HepG2 (cell line): ENCODE measurements around the gene CC2D1B. TPM values are rescaled to one million over a fixed set of nuclear protein-coding genes. Genes with fewer than 3 reads are reported as not detected.

Experiments
- CREB1 ChIP-seq, 2 experiments: fragments of 450-650 bp in 1 of 2; IDR thresholded peaks; 2 replicates each; pipeline ENCODE4 v1.6.1; 2016 to 2017; ENCODE audit warnings: control low read depth in 1 of 2, mild to moderate bottlenecking in 1 of 2, missing compliant biosample characterization in 1 of 2, missing genetic modification characterization in 1 of 2
- ELF1 ChIP-seq: sonication (generic); formaldehyde crosslinking; IDR thresholded peaks from 2 replicates; pipeline ENCODE4 v1.4.0; 2020; ENCODE audit warnings: missing genetic modification reagents
- ELF3 ChIP-seq: IDR thresholded peaks from 2 replicates; pipeline ENCODE4 v1.6.1; 2016; ENCODE audit warnings: missing genetic modification reagents, missing compliant biosample characterization
- HINFP ChIP-seq: sonication (generic); formaldehyde crosslinking; IDR thresholded peaks from 2 replicates; pipeline ENCODE4 v1.4.0; 2020; ENCODE audit warnings: low read depth, mild to moderate bottlenecking, missing genetic modification reagents
- IKZF5 ChIP-seq: IDR thresholded peaks from 2 replicates; pipeline ENCODE4 v1.6.1; 2018; ENCODE audit warnings: missing genetic modification reagents, mild to moderate bottlenecking, missing compliant biosample characterization
- JUN ChIP-seq: sonication (generic); formaldehyde crosslinking; IDR thresholded peaks from 2 replicates; pipeline ENCODE4 v1.4.0; 2020; ENCODE audit warnings: mild to moderate bottlenecking, missing genetic modification reagents
- KLF9 ChIP-seq: IDR thresholded peaks from 2 replicates; pipeline ENCODE4 v1.6.1; 2016; ENCODE audit warnings: low read depth
- MYPOP ChIP-seq: sonication (generic); formaldehyde crosslinking; IDR thresholded peaks from 2 replicates; pipeline ENCODE4 v1.8.1; 2023; ENCODE audit warnings: mild to moderate bottlenecking, moderate library complexity, missing genetic modification reagents
- NAIF1 ChIP-seq: sonication (generic); formaldehyde crosslinking; IDR thresholded peaks from 2 replicates; pipeline ENCODE4 v1.5.0; 2020; ENCODE audit warnings: mild to moderate bottlenecking, missing genetic modification reagents, borderline replicate concordance
- SIN3B ChIP-seq: fragments of 150-350 bp; IDR thresholded peaks from 2 replicates; pipeline ENCODE4 v1.6.1; 2014; ENCODE audit warnings: low read length
- TIGD3 ChIP-seq: sonication (generic); formaldehyde crosslinking; IDR thresholded peaks from 2 replicates; pipeline ENCODE4 v1.5.1; 2020; ENCODE audit warnings: mild to moderate bottlenecking, missing genetic modification reagents, borderline replicate concordance
- ZNF784 ChIP-seq: sonication (generic); formaldehyde crosslinking; IDR thresholded peaks from 2 replicates; pipeline ENCODE4 v1.5.1; 2020; ENCODE audit warnings: missing genetic modification reagents, mild to moderate bottlenecking, borderline replicate concordance
- ZNF800 ChIP-seq: sonication (generic); formaldehyde crosslinking; IDR thresholded peaks from 2 replicates; pipeline ENCODE4 v1.4.0; 2020; ENCODE audit warnings: missing genetic modification reagents
- ZSCAN30 ChIP-seq: sonication (generic); formaldehyde crosslinking; IDR thresholded peaks from 2 replicates; pipeline ENCODE4 v1.5.0; 2020; ENCODE audit warnings: mild to moderate bottlenecking, missing genetic modification reagents
- polyA plus RNA-seq, 8 experiments: library from polyadenylated mRNA; depleted of rRNA in 3 of 8; stranded (reverse) in 7 of 8; unstranded in 1 of 8; fragments of >200 nt; fragmentation: Illumina TruSeq in 4 of 8; extraction: Trizol in 4 of 8; gene quantifications; 2 replicates each; pipeline versions ENCODE4 v1.2.1 to v1.2.3, GENCODE V29; 2011 to 2016; ENCODE audit warnings: low read depth in 4 of 8, missing spikeins in 1 of 8, mixed read lengths in 1 of 8; ENCODE audit not compliant: insufficient read depth in 1 of 8
- total RNA-seq, 5 experiments: library from RNA; depleted of rRNA; stranded (reverse); fragments of >200 nt; fragmentation: Illumina TruSeq; extraction: Trizol; gene quantifications; 2 replicates each; pipeline ENCODE4 v1.2.3, GENCODE V29; 2016; ENCODE audit warnings: low read depth in 1 of 5
- TF ChIP-seq, protein P1 (sequence below): sonication (generic); formaldehyde crosslinking; IDR thresholded peaks from 2 replicates; pipeline ENCODE4 v1.4.0; 2020; ENCODE audit warnings: missing genetic modification reagents

Gene CC2D1B
- total and polyA plus RNA-seq, 2 of the 13 experiments (the other 11 are each of a cell fraction or from before 2014, with no cell fraction given), result 7.2 to 19.2 TPM

GRCh38 chr1:52404116-52404974 is 38.3 kb upstream of the CC2D1B start, which contains the start of the genes ORC1 and PRPF38A (continued):
- peak; percentile 90 for TF ChIP-seq ELF1 (CRISPR knock-in tag)
- peak; percentile 17; the same call in 1 of the 2 replicates for TF ChIP-seq ZNF800 (CRISPR knock-in tag)
- TF ChIP-seq NAIF1 (CRISPR knock-in tag), result peak; percentile 54; the same call in 1 of the 2 replicates
- TF ChIP-seq JUN (CRISPR knock-in tag), result no peak; the same call in 1 of the 2 replicates
- TF ChIP-seq ELF3 (CRISPR knock-in tag), result peak; percentile 90
- TF ChIP-seq KLF9 (CRISPR knock-in tag), result peak; percentile 49; the same call in 1 of the 2 replicates
- TF ChIP-seq, protein P1, sequence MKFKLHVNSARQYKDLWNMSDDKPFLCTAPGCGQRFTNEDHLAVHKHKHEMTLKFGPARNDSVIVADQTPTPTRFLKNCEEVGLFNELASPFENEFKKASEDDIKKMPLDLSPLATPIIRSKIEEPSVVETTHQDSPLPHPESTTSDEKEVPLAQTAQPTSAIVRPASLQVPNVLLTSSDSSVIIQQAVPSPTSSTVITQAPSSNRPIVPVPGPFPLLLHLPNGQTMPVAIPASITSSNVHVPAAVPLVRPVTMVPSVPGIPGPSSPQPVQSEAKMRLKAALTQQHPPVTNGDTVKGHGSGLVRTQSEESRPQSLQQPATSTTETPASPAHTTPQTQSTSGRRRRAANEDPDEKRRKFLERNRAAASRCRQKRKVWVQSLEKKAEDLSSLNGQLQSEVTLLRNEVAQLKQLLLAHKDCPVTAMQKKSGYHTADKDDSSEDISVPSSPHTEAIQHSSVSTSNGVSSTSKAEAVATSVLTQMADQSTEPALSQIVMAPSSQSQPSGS (CRISPR knock-in tag), result peak; percentile 78; the same call in 1 of the 2 replicates
- TF ChIP-seq HINFP (CRISPR knock-in tag), result peak; percentile 27; the same call in 1 of the 2 replicates
- TF ChIP-seq IKZF5 (CRISPR knock-in tag), result peak; percentile 64; the same call in 1 of the 2 replicates
- TF ChIP-seq ZNF784 (CRISPR knock-in tag), result peak; percentile 51; the same call in 1 of the 2 replicates
- no peak; the same call in 1 of the 2 replicates for TF ChIP-seq TIGD3 (CRISPR knock-in tag)
- TF ChIP-seq SIN3B, result 0 out of 2 replicates have a peak, but pooled peaks have one; percentile 67
- TF ChIP-seq ZSCAN30 (CRISPR knock-in tag), result peak; percentile 84; the same call in 1 of the 2 replicates
- peak; percentile 85 for TF ChIP-seq MYPOP
- peak; percentile 96 for TF ChIP-seq CREB1 (IDR thresholded peaks at IDR 0.05)
- peak; percentile 99 for TF ChIP-seq CREB1 (CRISPR knock-in tag; IDR thresholded peaks at IDR 0.05)
